ENCODE results near the gene MALAT1.
"Not testable (repeated sequence)": the region's sequence is repeated elsewhere in the genome, so short reads cannot be mapped to it uniquely, and the experiment has no call there.

Gene MALAT1

DNA sequence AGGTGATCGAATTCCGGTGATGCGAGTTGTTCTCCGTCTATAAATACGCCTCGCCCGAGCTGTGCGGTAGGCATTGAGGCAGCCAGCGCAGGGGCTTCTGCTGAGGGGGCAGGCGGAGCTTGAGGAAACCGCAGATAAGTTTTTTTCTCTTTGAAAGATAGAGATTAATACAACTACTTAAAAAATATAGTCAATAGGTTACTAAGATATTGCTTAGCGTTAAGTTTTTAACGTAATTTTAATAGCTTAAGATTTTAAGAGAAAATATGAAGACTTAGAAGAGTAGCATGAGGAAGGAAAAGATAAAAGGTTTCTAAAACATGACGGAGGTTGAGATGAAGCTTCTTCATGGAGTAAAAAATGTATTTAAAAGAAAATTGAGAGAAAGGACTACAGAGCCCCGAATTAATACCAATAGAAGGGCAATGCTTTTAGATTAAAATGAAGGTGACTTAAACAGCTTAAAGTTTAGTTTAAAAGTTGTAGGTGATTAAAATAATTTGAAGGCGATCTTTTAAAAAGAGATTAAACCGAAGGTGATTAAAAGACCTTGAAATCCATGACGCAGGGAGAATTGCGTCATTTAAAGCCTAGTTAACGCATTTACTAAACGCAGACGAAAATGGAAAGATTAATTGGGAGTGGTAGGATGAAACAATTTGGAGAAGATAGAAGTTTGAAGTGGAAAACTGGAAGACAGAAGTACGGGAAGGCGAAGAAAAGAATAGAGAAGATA, at the start of gene MALAT1:
TSS of gene MALAT1 (plus strand) at position 69 of the 736 bp plus-strand sequence.
- peak; percentile 94 to 97 for DNase-seq

DNA sequence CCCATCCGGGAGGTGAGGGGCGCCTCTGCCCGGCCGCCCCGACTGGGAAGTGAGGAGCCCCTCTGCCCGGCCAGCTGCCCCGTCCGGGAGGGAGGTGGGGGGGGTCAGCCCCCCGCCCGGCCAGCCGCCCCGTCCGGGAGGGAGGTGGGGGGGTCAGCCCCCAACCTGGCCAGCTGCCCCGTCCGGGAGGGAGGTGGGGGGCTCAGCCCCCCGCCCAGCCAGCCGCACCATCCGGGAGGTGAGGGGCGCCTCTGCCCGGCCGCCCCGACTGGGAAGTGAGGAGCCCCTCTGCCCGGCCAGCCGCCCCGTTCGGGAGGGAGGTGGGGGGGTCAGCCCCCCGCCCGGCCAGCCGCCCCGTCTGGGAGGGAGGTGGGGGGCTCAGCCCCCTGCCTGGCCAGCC, 47.5 kb upstream of the MALAT1 start:
- not testable (repeated sequence) for DNase-seq

DNA sequence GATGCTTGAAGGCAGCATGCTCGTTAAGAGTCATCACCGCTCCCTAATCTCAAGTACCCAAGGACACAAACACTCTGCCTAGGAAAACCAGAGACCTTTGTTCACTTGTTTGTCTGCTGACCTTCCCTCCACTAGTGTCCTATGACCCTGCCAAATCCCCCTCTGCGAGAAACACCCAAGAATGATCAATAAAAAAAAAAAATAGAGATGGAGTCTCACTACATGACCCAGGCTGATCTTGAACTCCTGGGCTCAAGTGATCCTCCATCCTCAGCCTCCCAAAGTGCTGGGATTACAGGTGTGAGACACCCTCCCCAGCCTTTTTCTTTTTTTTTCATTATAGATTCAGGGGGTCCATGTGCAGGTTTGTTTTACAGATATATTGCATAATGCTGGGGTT, 46.6 kb upstream of the MALAT1 start:
- not testable (repeated sequence) for DNase-seq

DNA sequence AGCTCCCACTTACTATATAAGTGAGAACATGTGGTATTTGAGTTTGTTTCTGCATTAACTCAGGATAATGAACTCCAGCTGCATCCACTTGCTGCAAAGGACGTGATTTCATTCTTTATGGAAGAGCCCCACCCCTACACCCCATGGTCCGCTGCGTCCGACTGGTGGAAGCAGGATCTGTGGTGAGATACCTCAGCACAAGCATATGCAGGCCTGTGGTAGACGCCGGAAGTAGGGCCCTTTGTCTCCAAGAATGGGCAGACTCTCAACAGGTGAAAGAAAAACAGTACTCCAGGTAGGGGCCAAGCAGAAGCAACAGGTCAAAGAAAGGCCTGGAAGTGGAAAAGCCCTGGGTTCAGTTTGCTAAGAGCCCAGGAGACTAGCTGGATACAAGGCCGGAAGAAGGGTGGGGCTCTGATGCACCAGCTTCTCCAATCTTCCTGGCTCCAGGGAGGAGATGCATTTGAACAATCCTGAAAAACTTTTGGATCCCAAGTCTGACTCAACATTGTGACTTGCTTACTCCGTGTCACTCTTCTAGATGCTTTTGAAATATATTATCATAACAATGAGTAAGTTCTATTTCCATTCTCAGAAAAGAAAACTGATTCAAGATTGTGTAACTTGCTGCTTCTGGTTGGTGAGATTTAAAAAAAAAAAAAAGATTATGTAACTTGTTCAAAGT, 45.9 kb upstream of the MALAT1 start:
- no peak for DNase-seq

DNA sequence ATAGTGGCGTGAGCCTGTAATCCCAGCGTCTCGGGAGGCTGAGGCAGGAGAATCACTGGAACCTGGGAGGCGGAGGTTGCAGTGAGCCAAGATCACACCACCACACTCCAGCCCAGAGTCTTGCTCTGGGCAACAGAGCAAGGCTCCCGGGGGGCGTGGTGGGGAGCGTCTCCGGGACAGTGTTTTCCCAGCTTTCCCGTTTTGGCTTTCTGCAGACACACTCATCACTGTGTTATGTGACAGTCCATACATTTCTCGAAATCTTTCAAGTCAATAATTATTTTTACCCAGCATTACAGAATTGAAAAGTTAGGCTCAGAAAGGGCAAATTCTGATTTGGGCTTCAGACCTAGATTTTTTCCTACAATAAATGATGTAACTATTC, 44.5 kb upstream of the MALAT1 start:
- DNase-seq = no peak

DNA sequence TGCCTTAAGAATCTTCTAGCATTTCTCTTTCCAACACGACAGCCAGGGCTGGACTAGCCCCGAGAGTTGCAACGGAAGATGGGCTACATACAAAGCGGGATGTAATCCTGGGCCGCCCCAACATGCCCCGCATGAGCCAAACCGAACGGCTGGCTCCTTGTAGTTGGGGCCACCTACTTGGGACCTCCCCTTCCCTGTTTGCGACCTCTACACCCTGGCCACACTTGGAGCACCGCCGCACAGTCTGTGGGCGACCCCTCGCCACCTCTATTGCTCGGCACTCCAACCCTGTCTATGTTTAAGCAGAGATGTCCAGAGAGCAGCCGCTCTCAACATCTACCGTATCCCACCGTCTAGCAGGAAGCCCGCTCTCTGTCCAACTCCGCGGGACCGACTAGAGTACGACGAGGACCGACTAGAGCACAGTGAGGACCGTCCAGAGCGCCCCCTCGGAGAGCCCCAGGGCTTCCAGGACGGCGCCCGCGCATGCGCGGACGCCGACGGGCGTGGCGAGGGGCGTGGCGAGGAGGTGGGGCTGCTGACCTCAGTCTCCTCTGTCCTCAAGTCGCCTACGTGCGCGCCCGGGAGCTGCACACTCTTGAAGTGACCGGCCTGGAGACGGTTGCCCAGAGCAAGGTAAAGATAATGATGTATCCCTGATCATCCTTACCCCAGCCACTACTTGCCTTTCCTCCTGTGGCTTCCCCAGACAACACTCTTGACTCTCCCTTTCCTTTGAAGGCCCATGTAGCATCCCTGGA, 44.0 kb upstream of the MALAT1 start:
- DNase-seq = peak; percentile 85 to 88

DNA sequence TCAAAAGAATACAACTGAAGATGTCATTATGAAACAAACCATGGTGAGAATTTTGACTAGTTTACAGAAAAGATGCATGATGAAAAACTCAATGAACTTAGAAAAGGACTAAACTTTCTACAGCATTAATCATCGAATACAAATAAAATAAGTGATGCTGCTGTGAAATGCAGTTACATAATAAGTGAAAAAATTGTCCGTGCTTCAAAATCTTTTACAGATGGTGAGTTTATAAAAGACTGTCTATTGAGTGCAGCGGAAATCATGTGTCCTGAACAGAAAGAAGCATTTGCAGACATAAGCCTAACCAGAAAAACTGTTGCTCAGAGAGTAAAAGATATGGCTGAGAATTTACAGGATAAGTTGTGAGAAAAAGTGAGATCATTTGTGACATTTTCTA, 42.4 kb upstream of the MALAT1 start:
- no peak for DNase-seq

DNA sequence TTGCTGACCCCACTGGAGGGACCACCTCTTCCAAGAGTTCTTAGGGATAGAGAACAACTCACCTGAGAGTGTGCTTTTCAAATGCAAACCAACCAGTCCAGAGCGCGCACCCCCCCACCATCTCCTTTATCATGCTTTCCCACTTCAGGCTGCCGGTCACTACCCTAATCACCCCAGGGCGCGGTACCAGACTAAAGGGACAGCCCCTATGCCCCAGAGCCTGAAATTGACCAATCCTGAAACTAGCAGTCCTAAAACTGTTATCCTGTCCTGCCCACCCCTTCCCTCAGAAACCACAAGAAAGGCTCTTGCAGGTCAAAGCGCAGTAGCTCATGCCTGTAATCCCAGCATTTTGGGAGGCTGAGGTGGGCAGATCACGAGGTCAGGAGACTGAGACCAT, 39.3 kb upstream of the MALAT1 start:
- DNase-seq = no peak

DNA sequence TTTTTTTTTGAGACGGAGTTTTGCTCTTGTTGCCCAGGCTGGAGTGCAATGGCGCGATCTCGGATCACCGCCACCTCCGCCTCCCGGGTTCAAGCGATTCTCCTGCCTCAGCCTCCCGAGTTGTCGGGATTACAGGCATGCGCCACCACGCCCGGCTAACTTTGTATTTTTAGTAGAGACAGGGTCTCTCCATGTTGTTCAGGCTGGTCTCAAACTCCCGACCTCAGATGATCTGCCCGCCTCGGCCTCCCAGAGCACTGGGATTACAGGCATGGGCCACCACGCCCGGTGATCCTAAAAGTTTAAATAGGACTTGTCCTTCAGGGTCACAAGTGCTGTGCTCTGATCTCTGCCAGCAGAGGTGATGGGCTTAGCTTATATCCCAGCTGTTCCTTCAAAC, 33.4 kb upstream of the MALAT1 start:
- not testable (repeated sequence) for DNase-seq

DNA sequence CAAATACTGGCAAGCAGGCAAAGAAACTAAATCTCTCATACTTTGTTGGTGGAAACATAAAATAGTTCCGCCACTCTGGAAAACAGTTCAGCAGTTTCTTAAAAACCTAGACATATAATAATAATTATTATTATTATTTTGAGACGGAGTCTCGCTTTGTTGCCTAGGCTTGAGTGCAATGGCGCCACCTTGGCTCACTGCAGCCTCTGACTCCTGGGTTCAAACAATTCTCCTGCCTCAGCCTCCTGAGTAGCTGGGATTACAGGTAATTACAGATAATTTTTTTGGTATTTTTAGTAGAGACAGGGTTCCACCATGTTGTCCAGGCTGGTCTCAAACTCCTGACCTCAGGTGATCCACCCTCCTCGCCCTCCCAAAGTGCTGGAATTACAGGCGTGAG, 31.5 kb upstream of the MALAT1 start:
- not testable (repeated sequence) for DNase-seq

DNA sequence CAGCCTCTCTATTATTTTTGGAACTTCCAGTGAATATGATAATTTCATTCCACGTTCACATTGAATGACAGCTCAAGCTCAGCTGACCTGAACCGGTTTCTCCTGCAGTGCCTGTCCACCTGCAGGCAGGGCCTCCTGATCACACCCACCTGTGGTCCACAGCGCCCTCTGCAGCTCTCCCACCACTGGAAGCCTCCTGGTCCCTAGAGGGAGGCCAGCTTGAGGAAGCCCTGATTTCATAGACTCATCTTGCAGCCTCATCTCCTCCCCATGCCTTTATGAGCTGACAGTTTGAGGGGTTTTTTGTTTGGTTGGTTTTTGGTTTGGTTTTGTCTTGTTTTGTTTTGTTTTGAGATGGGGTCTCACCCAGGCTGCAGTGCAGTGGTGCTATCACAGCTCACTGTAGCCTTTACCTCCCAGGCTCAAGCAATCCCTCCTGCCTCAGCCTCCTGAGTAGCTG, 29.9 kb upstream of the MALAT1 start:
- peak; percentile 65 to 75 for DNase-seq

DNA sequence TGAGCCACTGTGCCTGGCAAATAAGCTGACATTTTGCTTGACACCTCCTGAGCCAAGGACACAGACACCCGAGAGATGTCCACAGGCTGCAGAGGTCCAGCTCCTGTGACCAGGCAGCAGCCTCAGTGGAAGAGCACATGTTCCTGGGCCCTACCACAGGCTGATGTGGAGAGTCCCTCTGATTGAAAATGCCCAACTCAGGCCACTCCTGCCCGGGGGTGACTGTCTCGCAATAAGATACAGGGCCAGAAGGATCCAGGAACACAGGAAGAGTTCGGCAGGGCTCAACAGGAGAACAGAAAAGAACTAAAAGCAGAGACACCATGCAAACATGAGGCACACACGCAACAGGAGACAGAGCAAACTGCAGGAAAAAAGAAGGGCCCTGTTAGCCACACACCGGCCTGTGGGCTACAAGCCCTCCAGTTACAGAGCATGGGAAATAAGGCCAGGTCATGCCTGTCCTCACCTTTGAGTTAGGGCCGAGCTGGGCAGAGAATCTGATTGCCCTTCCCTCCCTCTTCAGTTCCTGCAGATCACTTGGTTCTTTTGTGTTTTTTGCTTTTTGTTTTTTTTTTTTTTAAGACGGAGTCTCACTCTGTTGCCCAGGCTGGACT, 28.3 kb upstream of the MALAT1 start:
- no peak for DNase-seq

DNA sequence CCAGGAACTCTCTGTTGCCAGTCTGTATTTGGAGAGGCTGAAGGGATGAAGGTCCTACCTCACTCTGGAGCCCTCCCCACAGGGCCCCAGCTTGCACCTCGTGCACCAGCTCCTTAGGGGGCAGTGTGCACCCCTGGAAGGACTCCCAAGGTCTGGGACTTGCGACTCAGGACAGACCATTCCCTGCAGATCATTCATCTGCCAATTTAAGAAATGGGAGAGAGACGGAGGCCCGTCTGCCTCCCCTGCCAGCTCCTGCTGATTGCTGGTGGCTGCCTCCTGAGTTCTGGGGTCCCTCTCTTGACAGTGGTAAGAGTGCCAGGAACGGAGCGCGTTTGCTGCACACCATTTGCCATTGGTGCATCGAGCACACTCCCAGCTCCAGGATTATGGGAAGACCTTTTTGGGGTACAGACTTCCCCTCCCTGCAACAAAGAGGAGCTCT, 27.4 kb upstream of the MALAT1 start:
- DNase-seq = peak; percentile 48 to 54

DNA sequence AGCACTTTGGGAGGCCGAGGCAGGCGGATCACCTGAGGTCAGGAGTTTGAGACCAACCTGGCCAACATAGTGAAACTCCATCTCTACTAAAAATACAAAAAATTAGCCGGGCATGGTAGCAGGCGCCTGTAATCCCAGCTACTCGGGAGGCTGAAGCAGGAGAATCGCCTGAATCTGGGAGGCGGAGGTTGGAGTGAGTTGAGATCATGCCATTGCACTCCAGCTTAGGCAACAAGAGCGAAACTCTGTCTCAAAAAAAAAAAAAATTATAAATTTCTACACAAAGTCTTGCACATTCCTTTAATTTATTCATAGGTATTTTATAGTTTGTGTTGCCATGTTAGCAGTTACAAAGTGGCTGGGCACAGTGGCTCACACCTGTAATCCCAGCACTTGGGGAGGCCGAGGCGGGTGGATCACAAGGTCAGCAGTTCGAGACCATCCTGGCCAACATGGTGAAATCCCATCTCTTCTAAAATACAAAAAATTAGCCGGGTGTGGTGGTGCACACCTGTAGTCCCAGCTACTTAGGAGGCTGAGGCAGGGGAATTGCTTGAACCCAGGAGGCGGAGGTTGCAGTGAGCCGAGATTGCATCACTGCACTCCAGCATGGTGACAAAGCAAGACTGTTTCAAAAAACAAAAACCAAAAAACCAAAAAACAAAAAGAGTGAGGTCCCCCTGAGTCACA, 26.1 kb upstream of the MALAT1 start:
- DNase-seq = not testable (repeated sequence)

DNA sequence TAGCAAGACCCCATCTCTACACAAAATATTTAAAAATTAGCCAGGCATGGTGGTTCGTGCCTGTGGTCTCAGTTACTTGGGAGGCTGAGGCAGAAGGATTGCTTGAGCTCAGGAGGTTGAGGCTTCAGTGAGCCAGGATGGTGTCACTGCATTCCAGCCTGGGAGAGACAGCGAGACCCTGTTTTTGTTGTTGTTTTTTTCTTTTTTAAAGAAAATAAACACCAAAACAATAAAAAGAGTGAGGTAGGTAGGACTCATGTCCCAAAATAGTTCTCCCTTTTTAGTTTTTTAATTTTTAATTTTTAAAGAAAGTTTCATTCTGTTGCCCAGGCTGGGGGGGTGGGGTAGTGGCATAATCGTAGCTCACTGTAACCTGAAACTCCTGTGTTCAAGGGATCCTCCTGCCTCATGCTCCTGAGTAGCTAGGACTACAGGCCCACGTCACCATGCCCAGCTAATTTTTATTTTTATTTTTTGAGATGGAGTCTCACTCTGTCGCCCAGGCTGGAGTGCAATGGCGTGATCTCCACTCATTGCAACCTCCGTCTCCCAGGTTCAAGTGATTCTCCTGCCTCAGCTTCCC, 25.5 kb upstream of the MALAT1 start:
- no peak for DNase-seq

DNA sequence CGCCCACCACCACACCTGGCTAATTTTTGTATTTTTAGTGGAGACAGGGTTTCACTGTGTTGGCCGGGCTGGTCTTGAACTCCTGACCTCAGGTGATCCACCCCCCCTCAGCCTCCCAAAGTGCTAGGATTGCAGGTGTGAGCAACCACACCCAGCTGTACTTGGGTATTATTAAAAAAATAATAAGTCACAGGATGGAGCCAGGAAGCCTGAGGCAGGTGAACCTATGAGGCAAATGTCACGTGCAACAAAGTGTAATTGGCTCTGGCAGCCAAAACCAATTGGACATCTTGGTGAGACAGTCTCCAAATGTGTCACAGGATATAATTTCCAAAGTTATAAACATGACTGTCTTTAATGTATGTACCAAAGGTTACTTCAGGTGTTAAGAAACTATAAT, 24.0 kb upstream of the MALAT1 start:
- no peak for DNase-seq

DNA sequence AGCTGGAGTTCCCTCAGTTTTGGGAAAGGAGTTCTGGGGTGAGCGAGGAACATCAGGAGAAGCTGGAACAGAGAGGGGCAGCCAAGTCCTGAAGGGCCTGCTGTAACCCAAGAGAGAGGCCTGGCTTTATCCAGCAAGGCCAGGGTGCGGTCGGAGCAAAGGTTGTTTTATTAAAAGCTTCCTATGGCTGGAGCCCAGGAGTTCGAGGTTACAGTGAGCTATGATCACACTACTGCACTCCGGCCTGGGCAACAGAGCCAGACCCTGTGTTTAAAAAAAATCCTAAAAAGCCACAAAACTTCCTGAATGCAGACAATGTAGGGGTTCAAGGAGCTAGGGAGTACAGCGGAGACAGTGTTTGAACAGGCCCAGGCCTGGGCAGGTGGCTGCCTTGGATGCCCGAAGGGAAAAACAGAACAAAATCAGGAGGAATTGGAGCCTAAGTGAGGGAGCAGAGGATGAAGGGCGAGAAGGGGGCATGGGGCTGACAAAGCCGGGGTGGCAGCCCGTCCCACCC, 22.2 kb upstream of the MALAT1 start:
- DNase-seq = peak in 1 of 2 donors; percentile 24

DNA sequence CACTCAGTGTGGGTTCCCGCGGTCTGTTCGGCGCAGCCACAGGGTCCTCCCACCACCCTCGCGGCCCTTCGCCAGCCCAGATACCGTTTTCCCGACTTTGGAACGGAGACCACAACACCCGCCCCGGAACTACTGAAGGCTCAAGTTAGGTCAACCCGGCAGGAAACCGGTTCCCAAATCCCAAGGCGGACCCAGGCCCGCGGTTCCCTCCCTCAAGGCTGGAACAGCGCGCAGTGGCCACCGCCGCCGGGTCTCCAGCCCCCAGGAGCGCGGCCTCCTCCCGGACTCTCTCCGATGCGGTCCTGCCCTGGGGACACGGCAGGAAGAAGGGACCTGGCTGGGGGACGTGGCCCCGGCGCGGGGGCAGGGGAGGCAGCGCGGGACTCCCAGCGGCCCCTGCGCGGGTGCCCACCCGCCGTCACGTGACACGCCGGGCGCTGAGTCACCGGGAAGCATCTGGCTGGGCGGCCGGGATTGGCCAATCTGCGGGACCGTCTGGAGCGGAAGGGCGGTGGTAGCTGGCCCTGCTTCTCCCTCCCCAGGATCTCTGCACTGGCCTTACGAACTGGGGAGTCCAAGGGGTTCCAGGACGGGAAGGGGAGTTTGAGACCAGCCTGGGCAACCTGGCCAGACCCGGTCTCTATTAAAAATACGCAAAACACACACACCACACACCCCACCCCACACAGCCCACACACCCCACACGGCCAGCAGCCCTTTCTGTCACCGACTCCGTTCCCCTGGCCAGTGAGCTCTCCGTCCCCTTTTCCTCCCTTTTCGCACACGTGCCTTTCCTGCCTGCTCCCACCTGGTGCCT, 21.5 kb upstream of the MALAT1 start:
- peak; percentile 88 for DNase-seq

DNA sequence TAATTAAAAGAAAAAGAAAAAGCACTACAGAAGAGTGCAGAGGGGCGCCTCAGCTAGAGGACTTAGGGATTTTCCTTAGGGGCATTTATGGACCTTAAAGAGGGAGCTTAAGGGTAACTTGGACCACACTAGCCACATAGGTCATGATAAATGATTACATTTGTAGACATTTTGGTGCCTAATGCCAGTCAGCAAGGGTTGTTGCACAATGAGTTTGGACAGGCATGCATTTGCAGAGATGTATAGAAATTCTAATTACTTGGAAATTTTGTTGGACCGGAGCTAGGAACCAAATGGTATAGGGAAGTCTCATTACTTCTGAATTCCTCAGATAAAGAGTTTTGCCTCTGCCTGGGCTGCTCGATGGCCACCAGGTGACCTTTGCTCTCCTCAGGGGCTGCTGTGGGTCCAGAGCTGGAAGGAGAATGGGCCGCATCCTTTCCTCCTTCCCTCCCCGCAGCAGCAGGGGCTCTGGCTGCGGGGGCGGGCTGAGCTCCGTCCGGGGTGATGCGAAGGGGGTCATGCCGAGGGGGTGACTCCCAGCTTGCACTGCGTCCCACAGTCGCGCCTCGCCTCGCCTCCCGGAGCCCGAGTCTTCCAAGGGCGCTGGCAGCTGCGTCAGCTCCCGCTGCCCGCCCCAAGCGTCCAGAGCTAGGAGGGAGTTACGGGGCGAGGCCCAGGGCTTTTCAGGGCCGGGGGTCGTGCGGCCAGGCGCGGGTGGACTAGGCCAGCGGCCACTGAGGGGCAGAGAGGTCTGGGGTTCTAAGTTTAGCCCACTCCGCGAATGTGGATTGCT, 20.3 kb upstream of the MALAT1 start:
- DNase-seq = no peak
